ENCODE measurements around the gene MFGE8.

The MFGE8 gene

GRCh38 chr15:88894819-88895767, 18.1 kb downstream of the MFGE8 start, which contains the start of gene HAPLN3:
TSS of gene HAPLN3 (minus strand) at chr15:88895544. CDS start at chr15:88887298, 8,246 bp downstream.
- no peaks in the 10 kb centered on the region for H3K36me3 ChIP-seq (ENCODE audit: insufficient read depth)
- no peaks in the 10 kb centered on the region for H4K20me1 ChIP-seq (ENCODE audit: insufficient read depth)
- no peak within 1 kb of the TSS for H3K4me3 ChIP-seq (IDR thresholded peaks at IDR 0.05; ENCODE audit: insufficient read depth, low read depth, low read length)
- peak within 1 kb of the TSS; percentile 93 for H2AFZ ChIP-seq (ENCODE audit: low read depth)
- H3K79me2 ChIP-seq (ENCODE audit: insufficient read depth, low read depth), result no peaks in the 10 kb centered on the region
- H3K4me1 ChIP-seq (ENCODE audit: low read depth, poor library complexity, severe bottlenecking), result peaks cover 9% of the 10 kb centered on the region
- TF ChIP-seq CTCF (conservative IDR thresholded peaks at IDR 0.05; ENCODE audit: low read depth, low read length), result no peak
- H3K27ac ChIP-seq, result no peak within 1 kb of the TSS
- H3K4me2 ChIP-seq, result peak within 1 kb of the TSS; percentile 56
- H3K27me3 ChIP-seq (ENCODE audit: insufficient read depth, low read depth), result no peaks in the 10 kb centered on the region
- H3K9ac ChIP-seq, result peak within 1 kb of the TSS; percentile 12; the same call in 1 of the 2 replicates

GRCh38 chr15:88894348-88894818, 18.8 kb downstream of the MFGE8 start:
- no peaks in the 10 kb centered on the region for H3K27me3 ChIP-seq (ENCODE audit: insufficient read depth, low read depth)
- H3K27ac ChIP-seq, result no peak overlapping the region
- peak overlapping the region; percentile 93 for H2AFZ ChIP-seq (ENCODE audit: low read depth)
- no peaks in the 10 kb centered on the region for H4K20me1 ChIP-seq (ENCODE audit: insufficient read depth)
- H3K79me2 ChIP-seq (ENCODE audit: insufficient read depth, low read depth), result no peaks in the 10 kb centered on the region
- H3K9ac ChIP-seq, result no peak overlapping the region
- peak overlapping the region; percentile 56 for H3K4me2 ChIP-seq
- peaks cover 9% of the 10 kb centered on the region for H3K4me1 ChIP-seq (ENCODE audit: low read depth, poor library complexity, severe bottlenecking)
- H3K4me3 ChIP-seq (IDR thresholded peaks at IDR 0.05; ENCODE audit: insufficient read depth, low read depth, low read length), result no peak overlapping the region
- peak; percentile 78 for TF ChIP-seq CTCF (conservative IDR thresholded peaks at IDR 0.05; ENCODE audit: low read depth, low read length)
- H3K36me3 ChIP-seq (ENCODE audit: insufficient read depth), result no peaks in the 10 kb centered on the region

GRCh38 chr15:88891540-88892254, 21.5 kb downstream of the MFGE8 start:
- H2AFZ ChIP-seq (ENCODE audit: low read depth), result no peak overlapping the region
- H3K27me3 ChIP-seq (ENCODE audit: insufficient read depth, low read depth), result no peaks in the 10 kb centered on the region
- H4K20me1 ChIP-seq (ENCODE audit: insufficient read depth), result no peaks in the 10 kb centered on the region
- H3K4me2 ChIP-seq, result no peak overlapping the region
- TF ChIP-seq CTCF (conservative IDR thresholded peaks at IDR 0.05; ENCODE audit: low read depth, low read length), result no peak
- no peak overlapping the region for H3K27ac ChIP-seq
- H3K79me2 ChIP-seq (ENCODE audit: insufficient read depth, low read depth), result no peaks in the 10 kb centered on the region
- H3K4me1 ChIP-seq (ENCODE audit: low read depth, poor library complexity, severe bottlenecking), result no peaks in the 10 kb centered on the region
- no peaks in the 10 kb centered on the region for H3K36me3 ChIP-seq (ENCODE audit: insufficient read depth)
- no peak overlapping the region for H3K9ac ChIP-seq
- H3K4me3 ChIP-seq (IDR thresholded peaks at IDR 0.05; ENCODE audit: insufficient read depth, low read depth, low read length), result no peak overlapping the region

- Histone ChIP-seq H4K20me1 (ENCODE audit: insufficient read depth) (no peaks in the 10 kb centered on the region), H3K27me3 (ENCODE audit: insufficient read depth, low read depth) (no peaks in the 10 kb centered on the region), H3K36me3 (ENCODE audit: insufficient read depth) (no peaks in the 10 kb centered on the region), H3K4me2 (no peak overlapping the region), H3K79me2 (ENCODE audit: insufficient read depth, low read depth) (no peaks in the 10 kb centered on the region), H2AFZ (ENCODE audit: low read depth) (no peak overlapping the region), H3K4me1 (ENCODE audit: low read depth, poor library complexity, severe bottlenecking) (no peaks in the 10 kb centered on the region), H3K9ac (no peak overlapping the region), H3K4me3 (IDR thresholded peaks at IDR 0.05; ENCODE audit: insufficient read depth, low read depth, low read length) (no peak overlapping the region), H3K27ac (no peak overlapping the region)
- no peak for TF ChIP-seq CTCF (conservative IDR thresholded peaks at IDR 0.05; ENCODE audit: low read depth, low read length)
These were observed 22.7 kb downstream of the MFGE8 start for GRCh38 chr15:88890495-88890894.
